Hepatocyte (in vitro differentiated cells): ENCODE measurements around the gene LRBA. TPM values are rescaled to one million over a fixed set of nuclear protein-coding genes. Genes with fewer than 3 reads are reported as not detected.

Experiments
- DNase-seq: peaks from one replicate; pipeline ENCODE4 v3.0.0-alpha.2; 2016; ENCODE audit warnings: low spot score
- H2AFZ ChIP-seq: fragments of 200-600 bp; sonication (generic); 2 replicates; pipeline ENCODE4 v1.6.0; 2016; ENCODE audit warnings: antibody characterized with exemption, mild to moderate bottlenecking
- H3K27ac ChIP-seq: fragments of 200-600 bp; sonication (generic); 2 replicates; pipeline ENCODE4 v1.5.1; 2016; ENCODE audit warnings: mild to moderate bottlenecking
- H3K27me3 ChIP-seq: fragments of 200-600 bp; sonication (generic); 2 replicates; pipeline ENCODE4 v1.6.1; 2016
- H3K36me3 ChIP-seq: fragments of 200-600 bp; sonication (generic); replicated peaks from 2 replicates; pipeline ENCODE4 v1.5.1; 2016; ENCODE audit warnings: low read depth; ENCODE audit not compliant: insufficient read depth
- H3K4me1 ChIP-seq: fragments of 200-600 bp; sonication (generic); 2 replicates; pipeline ENCODE4 v1.5.1; 2016; ENCODE audit warnings: mild to moderate bottlenecking, moderate library complexity; ENCODE audit not compliant: insufficient read depth
- H3K4me2 ChIP-seq: fragments of 200-600 bp; sonication (generic); 2 replicates; pipeline ENCODE4 v1.6.0; 2016
- H3K4me3 ChIP-seq: fragments of 200-600 bp; sonication (generic); 2 replicates; pipeline ENCODE4 v1.5.1; 2016; ENCODE audit warnings: mild to moderate bottlenecking
- H3K79me2 ChIP-seq: fragments of 200-600 bp; sonication (generic); 2 replicates; pipeline ENCODE4 v1.6.0; 2017; ENCODE audit warnings: mild to moderate bottlenecking
- H3K9me2 ChIP-seq: fragments of 200-600 bp; sonication (generic); replicated peaks from 2 replicates; pipeline ENCODE4 v1.6.0; 2017; ENCODE audit warnings: mild to moderate bottlenecking; ENCODE audit not compliant: insufficient read depth
- H3K9me3 ChIP-seq: fragments of 200-600 bp; sonication (generic); 2 replicates; pipeline ENCODE4 v1.5.1; 2016; ENCODE audit warnings: low read depth, mild to moderate bottlenecking
- H4K20me1 ChIP-seq: fragments of 200-600 bp; sonication (generic); 2 replicates; pipeline ENCODE4 v1.6.0; 2016; ENCODE audit warnings: mild to moderate bottlenecking; ENCODE audit not compliant: insufficient read depth, poor library complexity, severe bottlenecking
- EZH2 ChIP-seq: fragments of 200-600 bp; sonication (generic); IDR thresholded peaks from 2 replicates; pipeline ENCODE4 v1.6.1; 2016; ENCODE audit warnings: antibody characterized with exemption, mild to moderate bottlenecking, borderline replicate concordance
- EZH2phosphoT487 ChIP-seq: fragments of 200-600 bp; sonication (generic); IDR thresholded peaks from one replicate; pipeline ENCODE4 v1.6.1; 2018; ENCODE audit warnings: antibody characterized with exemption, mild to moderate bottlenecking, low read depth, moderate library complexity; ENCODE audit not compliant: unreplicated experiment, severe bottlenecking
- whole genome bisulfite sequencing: methylation state at CpG from one replicate; pipeline ENCODE4 v1.1.6; 2016; ENCODE audit warnings: low lambda C conversion rate; ENCODE audit errors: missing lambda C conversion rate; 5-methylcytosine and 5-hydroxymethylcytosine counted together
- polyA plus RNA-seq: library from polyadenylated mRNA; unstranded; fragments of >200 nt; fragmentation: Nextera tagmentation; extraction: Ambion mirVana; gene quantifications from 2 replicates; pipeline ENCODE4 v1.2.1, GENCODE V29; 2016
- total RNA-seq: library from RNA; depleted of rRNA; stranded (reverse); fragments of >200 nt; gene quantifications from 2 replicates; pipeline ENCODE4 v1.2.3, GENCODE V29; 2014
- TF ChIP-seq, protein P1 (sequence below): fragments of 200-600 bp; sonication (generic); IDR thresholded peaks from 2 replicates; pipeline ENCODE4 v1.5.1; 2016; ENCODE audit warnings: antibody characterized with exemption, mild to moderate bottlenecking; ENCODE audit not compliant: poor library complexity

Gene LRBA
- total and polyA plus RNA-seq, 2 experiments from 2014 or later, result 14.1 to 69.4 TPM

- Histone ChIP-seq H3K79me2 (peaks cover 91% of the 10 kb centered on the region), H3K27ac (peak overlapping the region; percentile 38), H3K4me2 (peak overlapping the region; percentile 42), H3K9me3 (no peaks in the 10 kb centered on the region), H4K20me1 (no peaks in the 10 kb centered on the region), H2AFZ (no peak overlapping the region), H3K4me3 (no peak overlapping the region), H3K4me1 (peaks cover 9% of the 10 kb centered on the region), H3K27me3 (no peaks in the 10 kb centered on the region), H3K36me3 (no peaks in the 10 kb centered on the region), H3K9me2 (no peaks in the 10 kb centered on the region)
- 78% methylated on average over 6 of the region's 6 CpGs for WGBS
- DNase-seq, result no peak
- TF ChIP-seq EZH2 (no peak), EZH2phosphoT487 (no peak)
- TF ChIP-seq, protein P1, sequence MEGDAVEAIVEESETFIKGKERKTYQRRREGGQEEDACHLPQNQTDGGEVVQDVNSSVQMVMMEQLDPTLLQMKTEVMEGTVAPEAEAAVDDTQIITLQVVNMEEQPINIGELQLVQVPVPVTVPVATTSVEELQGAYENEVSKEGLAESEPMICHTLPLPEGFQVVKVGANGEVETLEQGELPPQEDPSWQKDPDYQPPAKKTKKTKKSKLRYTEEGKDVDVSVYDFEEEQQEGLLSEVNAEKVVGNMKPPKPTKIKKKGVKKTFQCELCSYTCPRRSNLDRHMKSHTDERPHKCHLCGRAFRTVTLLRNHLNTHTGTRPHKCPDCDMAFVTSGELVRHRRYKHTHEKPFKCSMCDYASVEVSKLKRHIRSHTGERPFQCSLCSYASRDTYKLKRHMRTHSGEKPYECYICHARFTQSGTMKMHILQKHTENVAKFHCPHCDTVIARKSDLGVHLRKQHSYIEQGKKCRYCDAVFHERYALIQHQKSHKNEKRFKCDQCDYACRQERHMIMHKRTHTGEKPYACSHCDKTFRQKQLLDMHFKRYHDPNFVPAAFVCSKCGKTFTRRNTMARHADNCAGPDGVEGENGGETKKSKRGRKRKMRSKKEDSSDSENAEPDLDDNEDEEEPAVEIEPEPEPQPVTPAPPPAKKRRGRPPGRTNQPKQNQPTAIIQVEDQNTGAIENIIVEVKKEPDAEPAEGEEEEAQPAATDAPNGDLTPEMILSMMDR, result no peak
Observed at GRCh38 chr4:150973626-150974251, 41.3 kb downstream of the LRBA start.

- no peak overlapping the region for H3K4me3 ChIP-seq
- TF ChIP-seq EZH2 (no peak), EZH2phosphoT487 (no peak)
- TF ChIP-seq, protein P1, result no peak
- H2AFZ ChIP-seq, result no peak overlapping the region
- no peak overlapping the region for H3K4me2 ChIP-seq
- 50% methylated on average over 1 of the region's 1 CpG for WGBS
- peaks cover 9% of the 10 kb centered on the region for H3K4me1 ChIP-seq
- no peaks in the 10 kb centered on the region for H3K36me3 ChIP-seq
- no peak overlapping the region for H3K27ac ChIP-seq
- DNase-seq, result no peak
- no peaks in the 10 kb centered on the region for H3K9me3 ChIP-seq
- no peaks in the 10 kb centered on the region for H4K20me1 ChIP-seq
- no peaks in the 10 kb centered on the region for H3K27me3 ChIP-seq
- H3K79me2 ChIP-seq, result peaks cover 88% of the 10 kb centered on the region
- no peaks in the 10 kb centered on the region for H3K9me2 ChIP-seq
Observed at GRCh38 chr4:150972592-150972991, 42.5 kb downstream of the LRBA start.

GRCh38 chr4:150971901-150972300 is 43.2 kb downstream of the LRBA start:
- Histone ChIP-seq H3K4me1 (peaks cover 9% of the 10 kb centered on the region), H3K27me3 (no peaks in the 10 kb centered on the region), H4K20me1 (no peaks in the 10 kb centered on the region), H3K27ac (no peak overlapping the region), H3K9me2 (no peaks in the 10 kb centered on the region), H2AFZ (no peak overlapping the region), H3K79me2 (peaks cover 81% of the 10 kb centered on the region), H3K4me2 (no peak overlapping the region), H3K36me3 (no peaks in the 10 kb centered on the region), H3K4me3 (no peak overlapping the region), H3K9me3 (no peaks in the 10 kb centered on the region)
- TF ChIP-seq EZH2phosphoT487 (no peak), EZH2 (no peak)
- TF ChIP-seq, protein P1, result peak; percentile 9
- no peak for DNase-seq
